ENCODE results near the gene STRN3.
"Not testable (repeated sequence)": the region's sequence is repeated elsewhere in the genome, so short reads cannot be mapped to it uniquely, and the experiment has no call there.

DNA sequence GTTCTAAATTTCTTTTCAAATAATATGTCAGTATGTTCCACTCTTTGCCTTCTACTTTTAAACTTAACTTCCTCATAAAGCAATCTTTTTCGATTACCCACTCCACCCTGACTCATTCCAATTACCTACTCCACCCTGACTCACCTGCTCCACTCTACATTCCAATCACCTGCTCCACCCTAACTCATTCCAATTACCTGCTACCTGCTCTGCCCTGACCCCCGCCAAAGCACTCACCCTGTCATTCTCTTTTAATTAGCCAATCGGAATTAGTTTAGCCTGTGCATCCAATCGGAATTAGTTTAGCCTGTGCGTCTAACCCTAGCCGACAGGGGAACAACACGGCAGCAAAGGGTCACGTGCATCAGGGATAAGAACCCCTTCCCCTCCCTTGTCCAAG is 60.3 kb downstream of the STRN3 start:
- TF ChIP-seq, protein P1, sequence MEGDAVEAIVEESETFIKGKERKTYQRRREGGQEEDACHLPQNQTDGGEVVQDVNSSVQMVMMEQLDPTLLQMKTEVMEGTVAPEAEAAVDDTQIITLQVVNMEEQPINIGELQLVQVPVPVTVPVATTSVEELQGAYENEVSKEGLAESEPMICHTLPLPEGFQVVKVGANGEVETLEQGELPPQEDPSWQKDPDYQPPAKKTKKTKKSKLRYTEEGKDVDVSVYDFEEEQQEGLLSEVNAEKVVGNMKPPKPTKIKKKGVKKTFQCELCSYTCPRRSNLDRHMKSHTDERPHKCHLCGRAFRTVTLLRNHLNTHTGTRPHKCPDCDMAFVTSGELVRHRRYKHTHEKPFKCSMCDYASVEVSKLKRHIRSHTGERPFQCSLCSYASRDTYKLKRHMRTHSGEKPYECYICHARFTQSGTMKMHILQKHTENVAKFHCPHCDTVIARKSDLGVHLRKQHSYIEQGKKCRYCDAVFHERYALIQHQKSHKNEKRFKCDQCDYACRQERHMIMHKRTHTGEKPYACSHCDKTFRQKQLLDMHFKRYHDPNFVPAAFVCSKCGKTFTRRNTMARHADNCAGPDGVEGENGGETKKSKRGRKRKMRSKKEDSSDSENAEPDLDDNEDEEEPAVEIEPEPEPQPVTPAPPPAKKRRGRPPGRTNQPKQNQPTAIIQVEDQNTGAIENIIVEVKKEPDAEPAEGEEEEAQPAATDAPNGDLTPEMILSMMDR (IDR thresholded peaks at IDR 0.05), result not testable (repeated sequence)
- not testable (repeated sequence) for TF ChIP-seq POLR2AphosphoS5, POLR2A (IDR thresholded peaks at IDR 0.05)

Measured in gastroesophageal sphincter (tissue), 3 donors.